NT2/D1 (cell line): ENCODE data around the gene WAC.

Experiments used
- SUZ12 ChIP-seq: IDR thresholded peaks from 2 replicates; pipeline ENCODE4 v1.6.1; 2011; ENCODE audit not compliant: insufficient read length, insufficient read depth; ENCODE audit errors: extremely low read depth
- YY1 ChIP-seq: IDR thresholded peaks from 2 replicates; pipeline ENCODE4 v1.6.1; 2011; ENCODE audit not compliant: insufficient read length, insufficient read depth
- ZNF274 ChIP-seq: IDR thresholded peaks from 2 replicates; pipeline ENCODE4 v1.6.1; 2011; ENCODE audit warnings: mild to moderate bottlenecking, low read depth, low read length

GRCh38 chr10:28533571-28534304 lies 820 bp downstream of the WAC start:
- TF ChIP-seq SUZ12 (no peak), ZNF274 (no peak), YY1 (no peak)
